Activated CD4-positive, alpha-beta memory T cell treated with anti-CD3 and anti-CD28 coated beads for 36 hours (primary cell): ENCODE data around the gene FADS3. TPM values are rescaled to one million over a fixed set of nuclear protein-coding genes. Genes with fewer than 3 reads are reported as not detected.
A peak's percentile ranks its signal among the peaks of the same experiment; 100 is the strongest.

ENCODE experiments used
- CTCF ChIA-PET: fragments of 350-600 bp; sonication (Branson Sonifier 250); formaldehyde crosslinking; loops from one replicate; lab custom pipeline; 2021; ENCODE audit warnings: antibody characterized with exemption, inconsistent platforms; lab: Charles Lee
- POLR2A ChIA-PET: fragments of 350-600 bp; sonication (Branson Sonifier 250); formaldehyde crosslinking; loops from one replicate; lab custom pipeline; 2021; ENCODE audit warnings: antibody characterized with exemption; lab: Charles Lee
- DNase-seq: peaks from one replicate; pipeline ENCODE4 v3.0.0-alpha.2; 2020
- H3K27ac Mint-ChIP-seq: one replicate; pipeline ENCODE4 v1.8.0; 2021; ENCODE audit warnings: mixed read lengths
- H3K27me3 Mint-ChIP-seq: one replicate; pipeline ENCODE4 v1.8.0; 2021; ENCODE audit warnings: mixed read lengths
- H3K36me3 Mint-ChIP-seq: one replicate; pipeline ENCODE4 v1.8.0; 2021; ENCODE audit warnings: mixed read lengths
- H3K4me1 Mint-ChIP-seq: one replicate; pipeline ENCODE4 v1.8.0; 2021; ENCODE audit warnings: low read depth, mixed read lengths
- H3K4me3 Mint-ChIP-seq: one replicate; pipeline ENCODE4 v1.8.0; 2021; ENCODE audit warnings: mild to moderate bottlenecking, mixed read lengths
- H3K9me3 Mint-ChIP-seq: one replicate; pipeline ENCODE4 v1.8.0; 2021; ENCODE audit warnings: mixed read lengths
- intact Hi-C: fragments of 100-400 bp; cut with micrococcal nuclease; formaldehyde crosslinking; loops from one replicate; pipeline ENCODE4 v1.15.1; 2023
- microRNA-seq: library from miRNA; unstranded; fragments of <30 nt; microRNA quantifications from one replicate; pipeline ENCODE4 v1.2.0, GENCODE V29; 2022; ENCODE audit warnings: borderline number of aligned reads, borderline microRNAs expressed, borderline replicate concordance
- total RNA-seq, 2 experiments: library from RNA; stranded (reverse); gene quantifications; one replicate each; pipeline ENCODE4 v1.2.3, GENCODE V29; 2021

FADS3 gene
- total RNA-seq, 2 experiments from 2014 or later: 11.9 to 12.1 TPM

DNA sequence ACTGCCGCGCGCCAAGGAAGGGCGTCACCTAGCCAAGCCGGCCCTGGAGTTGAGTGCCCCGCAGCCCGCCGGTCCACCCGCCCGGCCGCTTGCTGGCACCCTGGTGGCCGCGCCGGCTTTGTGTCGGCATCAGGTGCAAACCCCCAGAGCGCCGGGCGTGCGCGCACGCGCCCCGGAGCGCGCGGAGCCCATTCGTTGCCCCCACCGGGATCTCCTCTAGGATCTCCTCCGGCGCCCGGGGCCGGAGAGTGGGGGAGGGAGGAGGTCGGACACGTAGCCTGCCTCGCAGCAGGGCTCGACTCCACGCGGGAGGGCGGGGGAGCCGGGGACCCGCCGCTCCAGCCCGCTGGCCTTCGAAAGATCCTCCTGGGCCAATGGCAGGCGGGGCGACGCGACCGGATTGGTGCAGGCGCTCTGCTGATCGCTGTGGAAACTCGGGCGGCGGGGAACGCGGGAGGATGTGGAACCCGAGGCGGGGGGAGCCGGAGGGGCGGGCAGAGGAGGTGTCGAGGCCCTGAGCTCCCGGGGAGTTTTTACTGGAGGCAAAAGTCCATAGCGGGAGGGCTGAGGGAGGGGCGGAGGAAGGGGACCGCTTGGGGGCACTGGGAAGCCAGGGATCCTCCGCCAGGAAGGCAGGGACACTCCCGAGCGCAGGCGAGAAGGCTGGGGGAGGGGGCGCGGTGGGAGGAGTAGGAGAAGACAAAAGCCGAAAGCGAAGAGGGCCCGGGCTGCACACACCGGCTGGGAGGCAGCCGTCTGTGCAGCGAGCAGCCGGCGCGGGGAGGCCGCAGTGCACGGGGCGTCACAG lies 63.6 kb downstream of the FADS3 start, which contains the start of gene FADS2:
Gene FADS2, plus strand, starts transcription at position 730 of the 808 bp plus-strand sequence. CDS start 91 bp downstream, outside the sequence.
- H3K4me3 Mint-ChIP-seq: peak within 1 kb of the TSS; percentile 85
- peaks cover 2% of the 10 kb centered on the region for H3K36me3 Mint-ChIP-seq
- peaks cover 8% of the 10 kb centered on the region for H3K4me1 Mint-ChIP-seq
- CTCF ChIA-PET: interaction anchor here (1.0 to 3.0 kb wide), 6 partner anchors 11 to 184 kb away, joined by 3 to 20 read pairs (median 4); partner anchors contain the start of gene FADS1
- no peaks in the 10 kb centered on the region for H3K9me3 Mint-ChIP-seq
- peaks cover 15% of the 10 kb centered on the region for H3K27me3 Mint-ChIP-seq
- peak within 1 kb of the TSS; percentile 52 for H3K27ac Mint-ChIP-seq
- POLR2A ChIA-PET: interaction anchor here (0.9 to 2.1 kb wide), 3 partner anchors 11 to 35 kb away, joined by 4 to 8 read pairs (median 4); partner anchors contain the start of genes FADS1, FEN1 and TMEM258
- DNase-seq: peak; percentile 89
- intact Hi-C loops: loop anchor here (1.0 to 5.0 kb wide), 2 partner anchors 11 to 35 kb away; partner anchors contain the start of genes FEN1 and TMEM258

DNA sequence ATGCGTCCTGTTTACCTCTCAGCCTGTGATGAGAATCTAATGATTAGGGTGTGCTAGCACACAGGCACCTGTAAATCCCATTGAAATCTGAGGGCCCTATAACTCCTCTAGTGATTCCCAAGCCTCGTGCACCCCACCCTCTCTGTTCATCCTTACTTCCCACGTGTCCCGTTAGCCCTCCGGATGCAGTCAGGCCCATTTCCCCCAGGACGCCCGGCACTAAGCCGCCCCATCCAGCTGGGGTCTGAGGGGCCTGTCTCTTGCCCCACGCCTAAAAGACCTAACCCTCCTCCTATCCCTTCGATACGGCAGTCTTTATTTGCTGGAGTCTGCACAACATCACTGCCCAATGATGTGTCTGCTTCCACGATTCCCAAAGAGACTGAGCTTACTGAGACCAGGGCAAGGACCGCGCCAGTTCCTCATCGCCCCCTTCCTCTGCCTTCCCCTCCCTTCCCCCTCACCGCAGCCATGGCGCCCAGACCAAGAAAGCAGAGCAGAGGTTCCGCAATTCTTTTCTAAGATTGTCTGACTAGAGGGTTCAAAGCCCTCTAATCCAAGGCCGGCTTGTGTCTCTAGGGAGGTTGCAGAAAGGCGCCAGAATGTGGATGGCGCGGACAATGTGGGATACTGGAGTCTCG lies 64.3 kb downstream of the FADS3 start:
- no peak for DNase-seq
- H3K4me3 Mint-ChIP-seq: peak overlapping the region; percentile 85
- H3K4me1 Mint-ChIP-seq: peaks cover 8% of the 10 kb centered on the region
- ChIA-PET POLR2A (interaction anchor here (0.9 kb wide), 1 partner anchor 11 kb away, joined by 4 read pairs; the partner anchor contains the start of gene FADS1), CTCF (interaction anchor here (3.0 kb wide), 1 partner anchor 11 kb away, joined by 20 read pairs; the partner anchor contains the start of gene FADS1)
- H3K9me3 Mint-ChIP-seq: no peaks in the 10 kb centered on the region
- intact Hi-C loops: loop anchor here (5.0 kb wide), 1 partner anchor 35 kb away; the partner anchor contains the start of genes FEN1 and TMEM258
- H3K27ac Mint-ChIP-seq: no peak overlapping the region
- peaks cover 15% of the 10 kb centered on the region for H3K27me3 Mint-ChIP-seq
- peaks cover 2% of the 10 kb centered on the region for H3K36me3 Mint-ChIP-seq

Small RNAs within 50 kb of the gene (microRNA-seq; reads per million reads assigned to microRNA genes)
- not detected for gene MIR6746

Other genes starting within 250 kb of the FADS3 start
- gene DAGLA, start 211.2 kb downstream of the FADS3 start, total RNA-seq: under 1 TPM; 0.12 to 0.15 TPM
- 1 to 10 TPM; 1.2 to 1.4 TPM for gene MYRF, start 138.9 kb downstream of the FADS3 start, total RNA-seq
- gene TMEM258, start 98.9 kb downstream of the FADS3 start, total RNA-seq: 100 to 1,000 TPM; 191 to 192 TPM
- gene FEN1, start 98.6 kb downstream of the FADS3 start, total RNA-seq: 100 to 1,000 TPM; 108 to 111 TPM
- gene FADS1, start 74.5 kb downstream of the FADS3 start, total RNA-seq: 10 to 100 TPM; 24.9 to 26.5 TPM
- 10 to 100 TPM; 58.2 to 60.8 TPM for gene FADS2, start 63.2 kb downstream of the FADS3 start, total RNA-seq
- gene RAB3IL1, start 26.0 kb upstream of the FADS3 start, total RNA-seq: under 1 TPM; 0.10 to 0.21 TPM
- gene BEST1, start 58.8 kb upstream of the FADS3 start, total RNA-seq: under 1 TPM; 0.41 to 0.48 TPM
- gene FTH1, start 76.1 kb upstream of the FADS3 start, total RNA-seq: 100 to 1,000 TPM; 915 to 922 TPM
- gene INCENP, start 232.5 kb upstream of the FADS3 start, total RNA-seq: 100 to 1,000 TPM; 128 to 133 TPM